GM12878 (cell line): ENCODE results near the gene BEST4.

ENCODE experiments used
- CTCF ChIP-seq, 3 experiments: IDR thresholded peaks in 2 of 3; conservative IDR thresholded peaks in 1 of 3; 2 replicates each; pipeline ENCODE4 v1.5.1; 2011; ENCODE audit warnings: low read depth in 3 of 3, low read length in 3 of 3, mild to moderate bottlenecking in 3 of 3, control low read depth in 2 of 3, moderate library complexity in 2 of 3, inconsistent platforms in 1 of 3, mixed read lengths in 1 of 3; ENCODE audit not compliant: control insufficient read depth in 2 of 3, insufficient read depth in 1 of 3; ENCODE audit errors: extremely low read depth in 1 of 3
- POLR2AphosphoS5 ChIP-seq: IDR thresholded peaks from 2 replicates; pipeline ENCODE4 v1.6.1; 2011; ENCODE audit warnings: mild to moderate bottlenecking, low read length, inconsistent platforms

DNA sequence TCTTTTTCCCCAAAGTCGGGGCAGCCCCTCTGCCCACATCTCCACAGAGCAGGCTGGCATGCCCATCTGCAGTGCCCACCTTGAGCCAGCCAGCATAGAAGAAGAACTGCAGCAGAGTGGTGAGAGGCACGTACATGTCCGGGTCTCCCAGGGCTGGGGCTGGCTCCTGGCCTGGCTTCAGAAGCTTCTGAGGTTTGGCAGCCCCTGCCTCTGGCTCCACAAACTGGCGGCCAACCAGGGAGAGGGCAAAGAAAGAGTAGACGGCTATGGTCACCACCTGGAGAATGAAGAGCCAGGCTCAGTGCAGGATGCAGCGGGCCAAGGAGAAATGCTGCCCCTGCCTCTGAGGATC lies 3.0 kb downstream of the BEST4 start:
- TF ChIP-seq POLR2AphosphoS5 = no peak
- TF ChIP-seq CTCF (IDR thresholded peaks at IDR 0.05 in 2 of 3, conservative IDR thresholded peaks at IDR 0.05 in 1 of 3; ENCODE audit: control insufficient read depth in 2 of 3, extremely low read depth in 1 of 3, insufficient read depth in 1 of 3, low read depth in 3 of 3, low read length in 3 of 3) = no peak
